ENCODE measurements around the gene RANBP1. TPM values are rescaled to one million over a fixed set of nuclear protein-coding genes. Genes with fewer than 3 reads are reported as not detected.

Gene RANBP1
- total and polyA plus RNA-seq, 2 of the 13 experiments (the other 11 are each of a cell fraction or from before 2014, with no cell fraction given): 181 to 492 TPM

GRCh38 chr22:20079745-20080444 lies 36.0 kb upstream of the RANBP1 start, which contains the start of gene DGCR8 (continued):
- TF ChIP-seq SKI (IDR thresholded peaks at IDR 0.05; ENCODE audit: partially characterized antibody): peak; percentile 50
- peak; percentile 71 for TF ChIP-seq TMF1 (CRISPR knock-in tag; IDR thresholded peaks at IDR 0.05; ENCODE audit: low read depth)
- peak; percentile 32; the same call in 1 of the 2 replicates for TF ChIP-seq CREBL2 (CRISPR knock-in tag; IDR thresholded peaks at IDR 0.05; ENCODE audit: borderline replicate concordance)
- 0 out of 2 replicates have a peak, but pooled peaks have one; percentile 68 for TF ChIP-seq TOE1 (CRISPR knock-in tag; IDR thresholded peaks at IDR 0.05)
- TF ChIP-seq ZBTB37 (CRISPR knock-in tag; IDR thresholded peaks at IDR 0.05): no peak
- no peak for TF ChIP-seq NCOA5 (CRISPR knock-in tag; IDR thresholded peaks at IDR 0.05)
- no peak for TF ChIP-seq PAF1 (CRISPR knock-in tag; IDR thresholded peaks at IDR 0.05)
- TF ChIP-seq ZNF550 (CRISPR knock-in tag; IDR thresholded peaks at IDR 0.05; ENCODE audit: borderline replicate concordance): no peak
- TF ChIP-seq ZNF644 (CRISPR knock-in tag; IDR thresholded peaks at IDR 0.05; ENCODE audit: low read depth): no peak
- no peak for TF ChIP-seq ASH2L (IDR thresholded peaks at IDR 0.05; ENCODE audit: insufficient read length, low read depth, low read length)
- TF ChIP-seq GLMP (CRISPR knock-in tag; IDR thresholded peaks at IDR 0.05; ENCODE audit: borderline replicate concordance): no peak
- TF ChIP-seq ZNF205 (CRISPR knock-in tag; IDR thresholded peaks at IDR 0.05): peak; percentile 81; the same call in 1 of the 2 replicates
- no peak for TF ChIP-seq ZNF737 (CRISPR knock-in tag; IDR thresholded peaks at IDR 0.05; ENCODE audit: borderline replicate concordance)
- no peak for TF ChIP-seq IRF1 (CRISPR knock-in tag; IDR thresholded peaks at IDR 0.05; ENCODE audit: low read depth)
- TF ChIP-seq ZSCAN31 (CRISPR knock-in tag; IDR thresholded peaks at IDR 0.05; ENCODE audit: low read depth): peak; percentile 73; the same call in 1 of the 2 replicates
- TF ChIP-seq ZNF335 (CRISPR knock-in tag; IDR thresholded peaks at IDR 0.05): 0 out of 2 replicates have a peak, but pooled peaks have one; percentile 46
- peak; percentile 48; the same call in 1 of the 2 replicates for TF ChIP-seq ZNF609 (CRISPR knock-in tag; IDR thresholded peaks at IDR 0.05; ENCODE audit: borderline replicate concordance)
- TF ChIP-seq ZNF552 (CRISPR knock-in tag; IDR thresholded peaks at IDR 0.05; ENCODE audit: borderline replicate concordance): peak; percentile 72
- TF ChIP-seq KLF15 (CRISPR knock-in tag; IDR thresholded peaks at IDR 0.05; ENCODE audit: borderline replicate concordance): 0 out of 2 replicates have a peak, but pooled peaks have one; percentile 43
- TF ChIP-seq POLR2A (IDR thresholded peaks at IDR 0.05; ENCODE audit: insufficient read depth in 1 of 2, low read depth in 2 of 2, low read length in 2 of 2): peak; percentile 90 to 95
- TF ChIP-seq SIX1 (CRISPR knock-in tag; IDR thresholded peaks at IDR 0.05; ENCODE audit: borderline replicate concordance): no peak; the same call in 1 of the 2 replicates
